K562 (cell line): ENCODE measurements around the gene ZFAND2B. TPM values are rescaled to one million over a fixed set of nuclear protein-coding genes. Genes with fewer than 3 reads are reported as not detected.

ENCODE experiments used
- BDP1 ChIP-seq: IDR thresholded peaks from 3 replicates; pipeline ENCODE4 v1.6.1; 2011; ENCODE audit not compliant: insufficient read length, insufficient read depth
- C11orf30 ChIP-seq: fragments of 450-650 bp; IDR thresholded peaks from 2 replicates; pipeline ENCODE4 v1.6.1; 2016; ENCODE audit warnings: low read depth, mild to moderate bottlenecking
- DEAF1 ChIP-seq: fragments of 450-650 bp; formaldehyde crosslinking; IDR thresholded peaks from 2 replicates; pipeline ENCODE4 v1.4.0; 2020; ENCODE audit warnings: mild to moderate bottlenecking, moderate library complexity
- HNRNPK ChIP-seq: fragments of 200-400 bp; formaldehyde crosslinking; IDR thresholded peaks from one replicate; pipeline ENCODE4 v1.6.1; 2018; ENCODE audit warnings: mild to moderate bottlenecking, low read depth, low read length; ENCODE audit not compliant: poor library complexity, severe bottlenecking
- ILK ChIP-seq: fragments of 450-650 bp; IDR thresholded peaks from 2 replicates; pipeline ENCODE4 v1.6.1; 2016; ENCODE audit warnings: missing genetic modification characterization, low read depth, mild to moderate bottlenecking, missing compliant biosample characterization, moderate library complexity, borderline replicate concordance
- JUN ChIP-seq, 2 experiments: sonication (generic) in 1 of 2; formaldehyde crosslinking in 1 of 2; IDR thresholded peaks; 2 replicates each; pipeline versions ENCODE4 v1.6.1 to v1.8.0; 2012 to 2022; ENCODE audit warnings: borderline replicate concordance in 2 of 2, mild to moderate bottlenecking in 2 of 2, improper control_type of control experiment in 1 of 2, low read depth in 1 of 2, low read length in 1 of 2, missing genetic modification reagents in 1 of 2
- JUND ChIP-seq, 2 experiments: IDR thresholded peaks; 2 replicates in 1 of 2; 3 replicates in 1 of 2; pipeline ENCODE4 v1.6.1; 2011; ENCODE audit warnings: borderline replicate concordance in 2 of 2, low read depth in 2 of 2, low read length in 2 of 2, improper control_type of control experiment in 1 of 2, missing biosample characterization in 1 of 2, missing genetic modification characterization in 1 of 2, missing genetic modification reagents in 1 of 2
- KDM1A ChIP-seq, 2 experiments: fragments of 450-650 bp; IDR thresholded peaks; 2 replicates each; pipeline ENCODE4 v1.6.1; 2016; ENCODE audit warnings: mild to moderate bottlenecking in 2 of 2
- NCOA1 ChIP-seq: fragments of 450-650 bp; IDR thresholded peaks from 2 replicates; pipeline ENCODE4 v1.6.1; 2016; ENCODE audit warnings: low read depth
- NCOA2 ChIP-seq, 2 experiments: fragments of 450-650 bp; IDR thresholded peaks; 2 replicates each; pipeline ENCODE4 v1.6.1; 2018; ENCODE audit warnings: mild to moderate bottlenecking in 2 of 2, moderate library complexity in 1 of 2; ENCODE audit not compliant: partially characterized antibody in 2 of 2
- NCOR1 ChIP-seq: fragments of 450-650 bp; IDR thresholded peaks from 2 replicates; pipeline ENCODE4 v1.6.1; 2016; ENCODE audit warnings: mild to moderate bottlenecking, moderate library complexity
- NFIC ChIP-seq: fragments of 450-650 bp; IDR thresholded peaks from 2 replicates; pipeline ENCODE4 v1.6.1; 2017; ENCODE audit warnings: mild to moderate bottlenecking, inconsistent platforms
- PCBP1 ChIP-seq: fragments of 200-400 bp; formaldehyde crosslinking; IDR thresholded peaks from 2 replicates; pipeline ENCODE4 v1.6.1; 2018; ENCODE audit warnings: mild to moderate bottlenecking, low read depth, low read length; ENCODE audit not compliant: poor library complexity, severe bottlenecking
- POLR2A ChIP-seq: fragments of 450-650 bp; conservative IDR thresholded peaks from 2 replicates; pipeline ENCODE4 v1.6.1; 2016
- POLR2H ChIP-seq: IDR thresholded peaks from 2 replicates; pipeline ENCODE4 v1.6.1; 2016; ENCODE audit warnings: missing genetic modification characterization, low read depth, mild to moderate bottlenecking, control low read depth, missing compliant biosample characterization, moderate library complexity
- RFX5 ChIP-seq: IDR thresholded peaks from 2 replicates; pipeline ENCODE4 v1.6.1; 2011; ENCODE audit warnings: low read depth, mild to moderate bottlenecking, improper control_type of control experiment, low read length
- SMAD4 ChIP-seq: fragments of 250-450 bp; sonication (Bioruptor Pico); conservative IDR thresholded peaks from 2 replicates; pipeline ENCODE4 v1.8.0; 2021; ENCODE audit warnings: inconsistent platforms, mild to moderate bottlenecking, moderate library complexity
- TFE3 ChIP-seq: fragments of 450-650 bp; formaldehyde crosslinking; IDR thresholded peaks from 2 replicates; pipeline ENCODE4 v1.4.0; 2020; ENCODE audit warnings: mild to moderate bottlenecking, mixed read lengths
- ZKSCAN3 ChIP-seq: fragments of 250-450 bp; sonication (Bioruptor Pico); IDR thresholded peaks from 2 replicates; pipeline ENCODE4 v1.4.0; 2020
- ZNF280A ChIP-seq: fragments of 450-650 bp; IDR thresholded peaks from 2 replicates; pipeline ENCODE4 v1.6.1; 2018; ENCODE audit warnings: mild to moderate bottlenecking, low read depth; ENCODE audit not compliant: partially characterized antibody
- polyA plus RNA-seq, 8 experiments: library from polyadenylated mRNA; depleted of rRNA in 4 of 8; stranded (reverse) in 5 of 8; unstranded in 3 of 8; fragments of >200 nt; fragmentation: Nextera tagmentation in 2 of 8; fragmentation: Illumina TruSeq in 1 of 8; extraction: Ambion mirVana in 2 of 8; extraction: Trizol in 1 of 8; gene quantifications; 2 replicates each; pipeline versions ENCODE4 v1.2.1 to v1.2.3, GENCODE V29; 2011 to 2014; ENCODE audit warnings: inconsistent platforms in 1 of 8, missing spikeins in 1 of 8
- total RNA-seq, 7 experiments: library from RNA; depleted of rRNA in 6 of 7; stranded (reverse); fragments of >200 nt in 6 of 7; fragmentation: Illumina TruSeq in 2 of 7; extraction: Trizol in 2 of 7; gene quantifications; 2 replicates each; pipeline versions ENCODE4 v1.2.1 to v1.2.3, GENCODE V29; 2011 to 2021; ENCODE audit warnings: low replicate concordance in 1 of 7

The ZFAND2B gene
- total and polyA plus RNA-seq, 9 of the 15 experiments (the other 6 are each of a cell fraction or from before 2014, with no cell fraction given) = 9.9 to 33.3 (median 26.1) TPM

GRCh38 chr2:219177552-219178376 is 28.8 kb upstream of the ZFAND2B start, which contains the start of gene RETREG2 (continued):
- TF ChIP-seq JUN (IDR thresholded peaks at IDR 0.05; ENCODE audit: borderline replicate concordance, low read depth, low read length) (peak; percentile 7; the same call in 1 of the 2 replicates), JUN (CRISPR knock-in tag; IDR thresholded peaks at IDR 0.05; ENCODE audit: borderline replicate concordance) (no peak), ZKSCAN3 (CRISPR knock-in tag) (no peak), DEAF1 (CRISPR knock-in tag) (no peak), NCOA1 (no peak), C11orf30 (peak; percentile 70), KDM1A (IDR thresholded peaks at IDR 0.05) (no peak), TFE3 (peak; percentile 99), NCOA2 (IDR thresholded peaks at IDR 0.05; ENCODE audit: partially characterized antibody in 2 of 2) (no peak), POLR2A (peak; percentile 82), NCOR1 (peak; percentile 36), ILK (tag) (no peak), HNRNPK (no peak), NFIC (0 out of 2 replicates have a peak, but pooled peaks have one; percentile 5), PCBP1 (no peak), JUND (IDR thresholded peaks at IDR 0.05; ENCODE audit: borderline replicate concordance, low read depth, low read length) (peak; percentile 75; the same call in 1 of the 2 replicates), JUND (tag; IDR thresholded peaks at IDR 0.05; ENCODE audit: borderline replicate concordance, low read depth, low read length) (peak; percentile 79; the same call in 2 of the 3 replicates), RFX5 (no peak), POLR2H (tag) (peak; percentile 65), BDP1 (no peak), ZNF280A (no peak), SMAD4 (no peak)
